H1 (cell line): ENCODE measurements around the gene PACSIN2. TPM values are rescaled to one million over a fixed set of nuclear protein-coding genes. Genes with fewer than 3 reads are reported as not detected.

ENCODE experiments used
- CTCF ChIA-PET: fragments of 300-600 bp; sonication (Branson Sonifier 250); formaldehyde crosslinking; loops from one replicate; lab custom pipeline; 2021; ENCODE audit not compliant: partially characterized antibody; lab: Charles Lee
- POLR2A ChIA-PET: fragments of 300-600 bp; sonication (Branson Sonifier 250); formaldehyde crosslinking; loops from one replicate; lab custom pipeline; 2021; ENCODE audit warnings: inconsistent platforms; ENCODE audit not compliant: partially characterized antibody; lab: Charles Lee
- DNase-seq, 2 experiments: peaks; one replicate each; pipeline versions ENCODE4 v3.0.0 to v3.0.0-alpha.2; 2010 to 2022; ENCODE audit warnings: low spot score in 2 of 2, low read depth in 1 of 2, mixed read lengths in 1 of 2
- FAIRE-seq: peaks from 2 replicates; lab custom pipeline; 2011; peaks lifted over from hg19 to GRCh38; lab: Jason Lieb, UNC
- H2AFZ ChIP-seq: 2 replicates; pipeline ENCODE4 v1.8.1; 2012; ENCODE audit warnings: low read length, inconsistent platforms
- H2AK5ac ChIP-seq: 2 replicates; pipeline ENCODE4 v1.6.1; 2013; ENCODE audit warnings: low read depth, low read length
- H2BK120ac ChIP-seq: replicated peaks from 2 replicates; pipeline ENCODE3; 2013; ENCODE audit warnings: low read depth, low read length, inconsistent platforms
- H2BK12ac ChIP-seq: 2 replicates; pipeline ENCODE4 v1.6.1; 2013; ENCODE audit warnings: low read depth, low read length
- H2BK15ac ChIP-seq: 2 replicates; pipeline ENCODE4 v1.6.1; 2013; ENCODE audit warnings: low read length
- H2BK20ac ChIP-seq: 2 replicates; pipeline ENCODE4 v1.6.1; 2013; ENCODE audit warnings: low read length
- H2BK5ac ChIP-seq: 2 replicates; pipeline ENCODE4 v1.6.1; 2013; ENCODE audit warnings: low read depth, low read length
- H3K14ac ChIP-seq: 2 replicates; pipeline ENCODE4 v1.6.1; 2013; ENCODE audit warnings: inconsistent platforms; ENCODE audit not compliant: insufficient read length
- H3K18ac ChIP-seq: 2 replicates; pipeline ENCODE4 v1.6.1; 2013; ENCODE audit warnings: low read length; ENCODE audit errors: extremely low read depth
- H3K23ac ChIP-seq: 2 replicates; pipeline ENCODE4 v1.6.1; 2013; ENCODE audit warnings: inconsistent platforms; ENCODE audit not compliant: insufficient read length
- H3K23me2 ChIP-seq: 2 replicates; pipeline ENCODE4 v1.6.1; 2013; ENCODE audit warnings: low read depth, low read length
- H3K27ac ChIP-seq: 2 replicates; pipeline ENCODE4 v1.6.1; 2011; ENCODE audit warnings: low read depth, low read length, inconsistent platforms
- H3K27me3 ChIP-seq, 4 experiments: replicated peaks in 1 of 4; 1 replicate in 1 of 4; 2 replicates in 3 of 4; pipeline versions ENCODE4 v1.6.1 to v1.8.1; 2011 to 2013; ENCODE audit warnings: low read length in 3 of 4, mild to moderate bottlenecking in 3 of 4, inconsistent platforms in 2 of 4, mixed read lengths in 2 of 4, moderate library complexity in 1 of 4; ENCODE audit not compliant: control insufficient read depth in 3 of 4, insufficient read depth in 3 of 4; ENCODE audit errors: extremely low read depth in 1 of 4
- H3K36me3 ChIP-seq, 4 experiments: 2 replicates each; pipeline versions ENCODE4 v1.6.1 to v1.8.1; 2011 to 2013; ENCODE audit warnings: mild to moderate bottlenecking in 4 of 4, low read length in 3 of 4, moderate library complexity in 2 of 4, control low read depth in 1 of 4, inconsistent platforms in 1 of 4; ENCODE audit not compliant: insufficient read depth in 4 of 4, control insufficient read depth in 2 of 4
- H3K4ac ChIP-seq: replicated peaks from 2 replicates; pipeline ENCODE3; 2013; ENCODE audit warnings: low read length, low read depth, mixed read lengths, inconsistent platforms; ENCODE audit not compliant: insufficient read length
- H3K4me1 ChIP-seq, 4 experiments: replicated peaks in 1 of 4; 1 replicate in 1 of 4; 2 replicates in 3 of 4; pipeline versions ENCODE4 v1.6.1 to v1.8.1; 2011 to 2013; ENCODE audit warnings: low read length in 3 of 4, inconsistent platforms in 2 of 4, mixed read lengths in 1 of 4; ENCODE audit not compliant: insufficient read depth in 4 of 4, control insufficient read depth in 3 of 4
- H3K4me2 ChIP-seq, 2 experiments: 2 replicates each; pipeline versions ENCODE4 v1.6.1 to v1.8.1; 2011 to 2013; ENCODE audit warnings: low read depth in 2 of 2, low read length in 2 of 2, control low read depth in 1 of 2, inconsistent platforms in 1 of 2, mild to moderate bottlenecking in 1 of 2; ENCODE audit not compliant: insufficient read depth in 1 of 2
- H3K4me3 ChIP-seq, 4 experiments: fragments of 200-600, 300-600 bp in 1 of 4; sonication (generic), shearing (Covaris generic), sonication (Bioruptor Twin) in 1 of 4; 2 replicates each; pipeline versions ENCODE4 v1.5.1 to v1.8.1; 2011 to 2016; ENCODE audit warnings: low read length in 4 of 4, low read depth in 3 of 4, control low read depth in 2 of 4, inconsistent platforms in 2 of 4, mild to moderate bottlenecking in 2 of 4, mixed read lengths in 1 of 4, moderate library complexity in 1 of 4; ENCODE audit not compliant: insufficient read depth in 2 of 4; ENCODE audit errors: extremely low read depth in 1 of 4
- H3K56ac ChIP-seq: replicated peaks from 2 replicates; pipeline ENCODE3; 2013; ENCODE audit warnings: low read depth, mild to moderate bottlenecking, mixed read lengths, low read length, inconsistent platforms; ENCODE audit not compliant: insufficient read length
- H3K79me1 ChIP-seq: 2 replicates; pipeline ENCODE4 v1.6.1; 2013; ENCODE audit warnings: low read depth, low read length, control low read depth
- H3K79me2 ChIP-seq, 2 experiments: 2 replicates each; pipeline versions ENCODE4 v1.6.1 to v1.8.1; 2012 to 2013; ENCODE audit warnings: low read length in 2 of 2, mild to moderate bottlenecking in 2 of 2, inconsistent platforms in 1 of 2; ENCODE audit not compliant: insufficient read depth in 2 of 2, control insufficient read depth in 1 of 2
- H3K9ac ChIP-seq, 4 experiments: replicated peaks in 1 of 4; 1 replicate in 1 of 4; 2 replicates in 3 of 4; pipeline versions ENCODE4 v1.6.1 to v1.8.1; 2011 to 2013; ENCODE audit warnings: low read depth in 3 of 4, low read length in 3 of 4, control low read depth in 2 of 4, mild to moderate bottlenecking in 2 of 4, moderate library complexity in 2 of 4, inconsistent platforms in 1 of 4; ENCODE audit errors: extremely low read depth in 1 of 4
- H3K9me3 ChIP-seq, 2 experiments: 2 replicates each; pipeline versions ENCODE4 v1.6.1 to v1.8.1; 2012 to 2013; ENCODE audit warnings: mild to moderate bottlenecking in 2 of 2, moderate library complexity in 2 of 2, control low read depth in 1 of 2, inconsistent platforms in 1 of 2, low read depth in 1 of 2, low read length in 1 of 2, mixed read lengths in 1 of 2; ENCODE audit not compliant: insufficient read depth in 2 of 2
- H4K20me1 ChIP-seq, 2 experiments: replicated peaks in 1 of 2; 2 replicates each; pipeline versions ENCODE3 to v1.8.1; 2011 to 2013; ENCODE audit warnings: inconsistent platforms in 2 of 2, low read length in 2 of 2, mild to moderate bottlenecking in 1 of 2; ENCODE audit not compliant: insufficient read depth in 2 of 2, control insufficient read depth in 1 of 2
- H4K5ac ChIP-seq: 2 replicates; pipeline ENCODE4 v1.6.1; 2013; ENCODE audit warnings: low read length, low read depth, mixed read lengths, inconsistent platforms; ENCODE audit not compliant: insufficient read length
- H4K8ac ChIP-seq: 2 replicates; pipeline ENCODE4 v1.8.0; 2013; ENCODE audit warnings: mild to moderate bottlenecking, moderate library complexity, low read length, inconsistent platforms; ENCODE audit not compliant: insufficient read depth; ENCODE audit errors: extremely low read depth
- H4K91ac ChIP-seq: replicated peaks from 2 replicates; pipeline ENCODE3; 2013; ENCODE audit warnings: low read length, mixed read lengths, inconsistent platforms; ENCODE audit not compliant: insufficient read length
- MAFK ChIP-seq: IDR thresholded peaks from 2 replicates; pipeline ENCODE4 v1.6.1; 2012; ENCODE audit warnings: low read depth, mild to moderate bottlenecking, improper control_type of control experiment, low read length
- WGBS, 2 experiments: shearing (Covaris generic) in 1 of 2; methylation state at CpG; one replicate each; pipeline versions ENCODE4 v1.1.6 to v1.1.7; 2013 to 2015; ENCODE audit warnings: low lambda C conversion rate in 2 of 2, mixed read lengths in 2 of 2, inconsistent platforms in 1 of 2, low coverage in 1 of 2, missing lambda C conversion rate in 1 of 2; ENCODE audit not compliant: insufficient replicate concordance in 2 of 2, insufficient coverage in 1 of 2, insufficient read length in 1 of 2; ENCODE audit errors: extremely low coverage in 1 of 2, missing lambda C conversion rate in 1 of 2; 5-methylcytosine and 5-hydroxymethylcytosine counted together
- polyA plus RNA-seq, 7 experiments: library from polyadenylated mRNA; depleted of rRNA in 3 of 7; stranded (reverse) in 5 of 7; unstranded in 2 of 7; fragments of >200 nt in 5 of 7; fragments of 200-250 nt in 2 of 7; gene quantifications; 1 replicate in 5 of 7; 2 replicates in 1 of 7; 4 replicates in 1 of 7; pipeline versions ENCODE4 v1.2.1 to v1.2.3, GENCODE V29; 2011 to 2013; ENCODE audit warnings: missing spikeins in 2 of 7, mixed read lengths in 2 of 7
- total RNA-seq: library from RNA; stranded (reverse); fragmentation: NEBNext Ultra II Directional; extraction: Animal tissue kit (Norgen Biotek cat#: 25700); gene quantifications from 2 replicates; pipeline ENCODE4 v1.2.1, GENCODE V29; 2021

The PACSIN2 gene
- total and polyA plus RNA-seq, 2 of the 8 experiments (the other 6 are each of a cell fraction or from before 2014, with no cell fraction given): 44.8 to 64.2 TPM

GRCh38 chr22:42994276-42994916 is 20.6 kb downstream of the PACSIN2 start:
- H3K23me2 ChIP-seq: no peaks in the 10 kb centered on the region; the same call in 1 of the 2 replicates
- no peak overlapping the region for H2AFZ ChIP-seq
- H3K4ac ChIP-seq: no peak overlapping the region
- no peaks in the 10 kb centered on the region for H3K27me3 ChIP-seq
- no peak overlapping the region for H3K4me2 ChIP-seq
- DNase-seq: no peak
- H3K27ac ChIP-seq: no peak overlapping the region
- POLR2A ChIA-PET: interaction anchor here (6.2 kb wide), 1 partner anchor 20 kb away, joined by 32 read pairs; the partner anchor contains the start of gene PACSIN2
- no peak overlapping the region for H2BK15ac ChIP-seq
- H3K9ac ChIP-seq: no peak overlapping the region
- H3K4me1 ChIP-seq: peaks cover 2 to 9% (median 3%) of the 10 kb centered on the region in 4 experiments; a peak in 5 of 7 replicates
- H3K56ac ChIP-seq: no peak overlapping the region
- 90% methylated on average over 9 of the region's 12 CpGs; no CpG with 5 or more reads in 1 of the 2 experiments for WGBS, 2 experiments
- no peak overlapping the region for H2AK5ac ChIP-seq
- no peak overlapping the region for H3K18ac ChIP-seq
- no peak overlapping the region for H2BK20ac ChIP-seq
- no peak overlapping the region for H2BK120ac ChIP-seq
- H3K14ac ChIP-seq: no peak overlapping the region
- peaks cover 33% of the 10 kb centered on the region for H3K79me1 ChIP-seq
- H3K4me3 ChIP-seq: no peak overlapping the region
- no peak overlapping the region for H4K91ac ChIP-seq
- no peak for TF ChIP-seq MAFK
- H2BK5ac ChIP-seq: no peak overlapping the region
- H3K36me3 ChIP-seq: no peaks in the 10 kb centered on the region
- peaks cover 13 to 30% of the 10 kb centered on the region in 2 experiments for H4K20me1 ChIP-seq
- FAIRE-seq: no peak
- peaks cover 22 to 90% of the 10 kb centered on the region in 2 experiments for H3K79me2 ChIP-seq
- CTCF ChIA-PET: interaction anchor here (0.8 kb wide), 1 partner anchor 19 kb away, joined by 4 read pairs; no protein-coding TSS in a partner anchor
- 0 out of 4 replicates have a peak, but pooled peaks cover 0 to 3% of the 10 kb centered on the region in 2 experiments for H3K9me3 ChIP-seq
- H3K23ac ChIP-seq: no peak overlapping the region
- H4K8ac ChIP-seq: no peak overlapping the region
- no peak overlapping the region for H2BK12ac ChIP-seq
- no peak overlapping the region for H4K5ac ChIP-seq
